NCI-H2029 treated with DMSO at 0.1 percent for 48 hours (cell line): Measurements from ENCODE around the gene NRBF2.
"Not testable (repeated sequence)": the region's sequence is repeated elsewhere in the genome, so short reads cannot be mapped to it uniquely, and the experiment has no call there.

Source experiments
- DNase-seq: peaks from one replicate; lab custom pipeline; 2025; lab: John Stamatoyannopoulos, UW

Gene NRBF2

GRCh38 chr10:63133056-63133820, at the start of gene NRBF2:
NRBF2 (plus strand) TSS chr10:63133328; CDS start chr10:63133471, 143 bp downstream.
- peak; percentile 83 for DNase-seq

DNA sequence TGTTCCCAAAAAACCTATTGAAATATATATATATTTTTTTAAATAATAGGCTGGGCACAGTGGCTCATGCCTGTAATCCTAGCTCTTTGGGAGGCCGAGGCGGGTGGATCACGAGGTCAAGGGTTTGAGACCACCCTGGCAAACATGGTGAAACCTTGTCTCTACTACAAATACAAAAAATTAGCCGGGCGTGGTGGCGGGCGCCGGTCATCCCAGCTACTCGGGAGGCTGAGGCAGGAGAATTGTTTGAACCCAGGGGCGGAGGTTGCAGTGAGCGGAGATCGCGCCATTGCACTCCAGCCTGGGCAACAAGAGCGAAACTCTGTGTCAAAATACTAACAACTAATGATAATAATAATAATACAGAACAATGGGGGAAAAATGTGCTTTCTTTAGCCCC, 49.7 kb upstream of the NRBF2 start:
- not testable (repeated sequence) for DNase-seq

DNA sequence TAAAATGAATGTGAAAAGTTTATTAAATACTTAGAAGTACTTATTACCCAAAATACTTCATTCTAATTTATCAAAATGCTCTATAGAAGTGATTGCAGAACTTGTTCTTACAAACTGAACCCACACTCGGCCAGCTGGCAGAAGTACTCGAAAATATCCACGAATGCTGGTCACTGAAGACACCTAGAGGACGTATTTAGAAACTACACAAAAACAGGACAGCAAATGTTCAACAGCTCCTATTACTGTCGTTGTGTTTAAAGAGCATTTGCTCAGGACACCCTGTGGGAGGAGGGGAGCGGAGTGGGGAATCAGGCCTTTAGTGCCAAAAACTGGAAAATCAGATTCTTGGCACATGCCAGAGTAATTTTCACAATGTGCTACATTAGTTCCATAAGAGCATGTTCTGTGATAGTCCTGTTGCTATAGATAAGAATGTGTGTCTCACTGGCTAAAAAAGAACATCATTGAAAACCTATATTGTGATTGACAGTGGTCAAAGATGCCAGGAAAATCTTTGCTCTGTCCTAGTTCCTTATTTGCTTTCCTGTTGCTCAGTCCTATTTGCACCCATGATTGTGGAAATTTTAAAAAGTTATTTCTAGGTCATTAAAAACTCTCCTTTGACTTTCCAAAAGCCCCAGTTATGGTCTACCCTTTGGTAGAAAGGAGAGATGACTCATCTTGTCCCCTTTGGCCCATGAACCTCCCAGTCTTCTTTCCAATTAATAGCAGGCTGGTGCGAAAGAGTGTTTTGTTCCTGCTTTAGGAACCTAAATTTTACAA, 49.0 kb upstream of the NRBF2 start:
- peak; percentile 31 for DNase-seq

- no peak for DNase-seq
Observed at GRCh38 chr10:63084690-63085382, 48.3 kb upstream of the NRBF2 start.

DNA sequence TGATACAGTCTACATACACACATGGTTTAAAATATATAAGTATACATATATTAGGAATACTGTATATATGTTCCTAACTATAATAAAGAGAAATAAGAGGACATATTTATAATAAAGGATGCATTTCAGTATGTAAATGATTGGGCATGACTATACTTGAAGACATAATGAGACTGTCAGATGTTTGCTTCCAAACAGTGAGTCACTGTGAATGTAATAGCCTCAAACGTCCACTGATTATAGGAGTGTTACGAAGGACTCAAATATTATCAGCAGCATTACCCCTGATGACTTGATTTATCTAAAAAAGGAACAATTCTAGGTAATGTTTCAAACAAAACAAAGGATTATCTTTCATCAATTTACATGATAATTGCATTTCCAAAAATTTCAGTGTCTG, 39.9 kb upstream of the NRBF2 start:
- no peak for DNase-seq

GRCh38 chr10:63094405-63094804, 38.7 kb upstream of the NRBF2 start:
- DNase-seq: no peak

DNA sequence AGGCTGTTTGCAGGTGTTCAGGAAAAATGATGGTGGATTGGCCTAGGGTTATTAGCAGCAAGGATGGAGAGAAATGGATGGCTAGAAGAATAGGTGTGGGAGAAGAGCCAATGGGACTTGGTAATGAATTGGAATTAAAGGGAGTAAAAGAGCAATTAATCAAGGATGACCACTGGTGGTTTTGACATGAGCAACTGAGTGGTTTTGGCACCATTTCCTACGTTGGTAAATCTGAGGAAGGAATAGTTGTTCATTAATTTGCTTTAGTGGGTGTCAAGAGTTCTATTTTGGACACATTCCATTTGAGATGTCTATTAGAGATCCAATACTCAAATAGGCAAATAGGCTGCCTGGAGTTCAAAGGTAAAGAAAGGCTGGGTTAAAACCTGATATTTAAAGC, 38.2 kb upstream of the NRBF2 start:
- DNase-seq: no peak

DNA sequence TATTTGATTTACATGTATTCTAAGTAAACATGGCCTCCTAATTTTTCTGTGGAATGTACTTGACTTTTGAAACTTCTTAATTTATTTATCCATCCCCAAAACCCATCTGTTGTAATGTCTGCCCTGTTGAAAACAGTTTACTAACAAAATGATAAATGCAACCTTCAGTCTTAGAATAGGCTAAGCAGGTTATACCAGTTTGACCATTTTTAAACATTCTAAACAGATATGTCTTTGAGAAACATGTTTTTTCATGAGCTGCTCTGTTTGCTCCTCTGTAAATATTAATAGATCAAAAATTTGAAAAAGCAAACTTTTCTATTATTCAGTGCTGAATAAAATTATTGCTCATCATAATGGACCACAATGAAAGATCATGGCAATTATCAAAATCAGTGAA, 33.4 kb upstream of the NRBF2 start:
- no peak for DNase-seq

DNA sequence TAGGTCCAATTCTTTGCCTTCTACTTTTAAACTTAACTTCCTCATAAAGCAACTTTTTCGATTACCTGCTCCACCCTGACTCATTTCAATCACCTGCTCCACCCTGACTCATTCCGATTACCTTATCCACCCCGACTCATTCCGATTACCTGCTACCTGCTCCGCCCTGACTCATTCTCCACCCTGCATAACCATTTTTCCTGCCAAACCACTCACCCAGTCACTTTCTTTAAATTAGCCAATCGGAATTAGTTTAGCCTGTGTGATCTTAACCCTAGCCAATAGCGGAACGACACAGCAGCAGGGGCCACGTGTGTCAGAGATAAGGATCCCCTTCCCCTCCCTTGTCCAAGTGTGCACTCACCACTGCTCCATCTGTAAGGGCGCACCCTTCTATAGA, 32.0 kb upstream of the NRBF2 start:
- not testable (repeated sequence) for DNase-seq

- DNase-seq: not testable (repeated sequence)
Observed at GRCh38 chr10:63102279-63102883, 30.7 kb upstream of the NRBF2 start.

- DNase-seq: not testable (repeated sequence)
Observed at GRCh38 chr10:63103178-63103577, 29.9 kb upstream of the NRBF2 start.

GRCh38 chr10:63103971-63104409, 29.1 kb upstream of the NRBF2 start:
- no peak for DNase-seq

GRCh38 chr10:63105225-63106110, 27.7 kb upstream of the NRBF2 start:
- DNase-seq: no peak

- DNase-seq: no peak
Observed at GRCh38 chr10:63106111-63106755, 26.9 kb upstream of the NRBF2 start.

DNA sequence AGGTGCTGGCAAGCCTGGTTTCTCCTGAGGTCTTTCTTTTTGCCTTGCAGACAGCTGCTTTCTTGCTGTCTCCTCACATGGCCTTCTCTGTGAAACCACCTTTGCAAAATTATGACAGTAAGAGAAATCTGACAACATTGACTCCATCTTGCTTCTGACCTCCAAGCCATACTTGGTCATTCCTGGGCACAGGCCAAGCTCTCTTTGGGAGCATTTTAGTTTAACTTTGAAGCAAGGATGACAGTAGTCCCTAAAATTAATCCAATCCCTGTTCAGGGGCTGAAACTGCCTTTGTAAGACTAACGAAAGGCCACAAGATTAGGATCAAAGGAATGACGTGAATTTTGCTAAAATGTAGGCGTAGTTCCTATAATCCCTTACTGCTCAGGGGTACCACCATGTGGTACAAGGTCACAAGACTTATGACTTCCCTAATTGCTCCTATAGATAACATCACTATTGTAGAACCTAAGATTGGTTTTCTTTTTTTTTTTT, 25.1 kb upstream of the NRBF2 start:
- DNase-seq: no peak

DNA sequence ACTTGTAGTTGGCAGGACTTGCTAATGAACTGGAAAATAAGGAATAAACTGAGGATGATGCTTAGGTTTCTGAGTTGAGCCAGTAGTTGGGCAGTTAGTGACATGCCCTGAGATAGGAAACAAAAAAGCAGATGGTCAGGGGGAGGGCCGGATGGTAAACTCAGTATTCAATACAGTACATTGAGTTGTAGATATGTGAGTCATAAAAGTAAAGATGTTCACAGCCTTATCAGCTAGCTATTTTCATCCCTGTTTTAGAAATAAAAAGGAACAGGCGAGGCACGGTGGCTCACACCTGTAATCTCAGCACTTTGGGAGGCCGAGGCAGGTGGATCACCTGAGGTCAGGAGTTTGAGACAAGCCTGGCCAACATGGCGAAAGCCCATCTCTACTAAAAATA, 22.2 kb upstream of the NRBF2 start:
- DNase-seq: no peak

- DNase-seq: no peak
Observed at GRCh38 chr10:63114031-63114814, 18.9 kb upstream of the NRBF2 start.

DNA sequence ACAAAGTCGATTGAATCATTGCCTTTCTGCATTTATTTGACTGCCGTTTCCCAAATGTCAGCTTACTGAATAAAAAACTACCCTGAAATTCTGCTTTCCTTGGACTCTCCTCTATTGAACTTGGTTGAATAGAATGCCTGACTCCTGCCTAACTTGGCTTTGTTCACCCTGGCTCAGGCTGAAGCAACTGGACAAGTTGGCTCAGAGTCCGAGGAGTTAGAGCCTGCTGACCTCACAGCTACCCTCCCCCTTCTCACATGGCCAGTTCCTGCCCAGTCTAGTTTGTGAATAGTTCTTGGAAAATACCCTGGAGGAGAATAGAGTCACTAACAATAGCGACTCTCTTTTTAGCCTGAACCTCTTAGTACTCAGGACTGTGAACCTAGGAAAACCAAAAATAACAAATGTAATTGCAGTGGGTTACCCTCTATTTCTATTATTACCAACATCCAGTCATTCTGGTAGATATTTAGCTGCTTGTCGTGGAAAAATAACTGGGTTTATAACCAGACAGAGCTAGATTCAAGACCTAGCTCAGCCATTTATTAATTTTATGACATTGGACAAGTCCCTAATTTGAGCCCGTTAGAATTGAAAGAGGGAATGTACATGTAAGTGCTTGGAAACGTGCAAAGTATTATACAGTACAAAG, 17.3 kb upstream of the NRBF2 start:
- DNase-seq: no peak

DNA sequence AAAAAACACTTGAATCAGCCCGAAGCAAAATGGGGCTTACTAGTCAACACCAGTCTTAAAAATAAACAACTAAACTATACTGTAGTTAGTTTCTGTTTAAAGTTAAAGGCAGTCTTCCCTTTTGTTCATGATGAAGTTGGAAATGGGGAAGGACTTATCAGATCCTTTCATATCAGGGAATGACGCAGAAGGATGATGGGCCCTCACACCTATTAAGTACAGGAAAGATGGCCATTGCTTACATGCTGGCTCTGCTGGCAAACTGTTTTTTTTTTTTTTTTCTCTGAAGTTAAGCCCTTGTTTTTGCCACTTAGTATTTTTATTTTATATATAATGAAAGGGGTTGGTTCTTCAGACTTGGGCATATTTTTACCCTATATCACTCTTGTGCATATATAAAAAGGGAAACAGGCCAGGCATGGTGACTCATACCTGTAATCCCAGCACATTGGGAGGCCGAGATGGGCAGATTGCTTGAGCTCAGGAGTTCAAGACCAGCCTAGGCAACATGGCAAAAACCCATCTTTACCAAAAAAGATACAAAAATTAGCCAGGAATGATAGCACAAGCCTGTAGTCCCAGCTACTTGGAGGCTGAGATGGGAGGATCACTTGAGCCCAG, 16.6 kb upstream of the NRBF2 start:
- no peak for DNase-seq
